ENCODE measurements around the gene FXR1. TPM values are rescaled to one million over a fixed set of nuclear protein-coding genes. Genes with fewer than 3 reads are reported as not detected.

The FXR1 gene
- total RNA-seq, 1 experiment from 2014 or later = 219 TPM

DNA sequence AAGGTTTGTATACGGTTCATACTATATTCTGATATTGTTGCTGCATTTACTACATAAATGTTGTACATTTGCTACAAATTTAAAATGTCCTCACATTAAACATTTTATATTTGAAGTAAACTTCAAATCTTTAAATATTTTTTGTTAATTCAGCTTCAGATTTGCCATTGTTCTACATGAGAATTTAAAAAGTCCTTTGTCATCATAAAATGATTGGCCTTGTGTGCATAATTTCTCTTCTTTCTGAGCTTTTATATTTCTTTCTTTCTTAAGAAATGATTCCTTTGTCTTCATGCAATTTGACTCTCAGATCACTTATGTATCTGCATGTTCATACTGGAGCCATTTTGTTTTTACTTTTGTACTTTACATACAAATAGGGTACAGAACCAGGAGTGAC is 49.1 kb downstream of the FXR1 start:
- POLR2A ChIA-PET (ENCODE audit: low non-redundant PET) = no interaction called here
- TF ChIP-seq EZH2 (IDR thresholded peaks at IDR 0.05; ENCODE audit: borderline replicate concordance, low read depth, low read length, poor library complexity, severe bottlenecking) = no peak
- TF ChIP-seq, protein P1, sequence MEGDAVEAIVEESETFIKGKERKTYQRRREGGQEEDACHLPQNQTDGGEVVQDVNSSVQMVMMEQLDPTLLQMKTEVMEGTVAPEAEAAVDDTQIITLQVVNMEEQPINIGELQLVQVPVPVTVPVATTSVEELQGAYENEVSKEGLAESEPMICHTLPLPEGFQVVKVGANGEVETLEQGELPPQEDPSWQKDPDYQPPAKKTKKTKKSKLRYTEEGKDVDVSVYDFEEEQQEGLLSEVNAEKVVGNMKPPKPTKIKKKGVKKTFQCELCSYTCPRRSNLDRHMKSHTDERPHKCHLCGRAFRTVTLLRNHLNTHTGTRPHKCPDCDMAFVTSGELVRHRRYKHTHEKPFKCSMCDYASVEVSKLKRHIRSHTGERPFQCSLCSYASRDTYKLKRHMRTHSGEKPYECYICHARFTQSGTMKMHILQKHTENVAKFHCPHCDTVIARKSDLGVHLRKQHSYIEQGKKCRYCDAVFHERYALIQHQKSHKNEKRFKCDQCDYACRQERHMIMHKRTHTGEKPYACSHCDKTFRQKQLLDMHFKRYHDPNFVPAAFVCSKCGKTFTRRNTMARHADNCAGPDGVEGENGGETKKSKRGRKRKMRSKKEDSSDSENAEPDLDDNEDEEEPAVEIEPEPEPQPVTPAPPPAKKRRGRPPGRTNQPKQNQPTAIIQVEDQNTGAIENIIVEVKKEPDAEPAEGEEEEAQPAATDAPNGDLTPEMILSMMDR (conservative IDR thresholded peaks at IDR 0.05; ENCODE audit: low read depth, low read length) = no peak
- DNase-seq (ENCODE audit: low spot score) = no peak
- no peak overlapping the region for H3K4me3 ChIP-seq (ENCODE audit: low read depth, low read length, poor library complexity, severe bottlenecking)
- BruUV-seq (replicated peaks) = no TSS peak
- no peaks in the 10 kb centered on the region for H3K27me3 ChIP-seq (replicated peaks; ENCODE audit: insufficient read depth, low read depth, low read length, poor library complexity)
- intact Hi-C loops (cut with micrococcal nuclease; ENCODE audit: unreplicated experiment) = no loop called here
- peaks cover 98% of the 10 kb centered on the region for H3K36me3 ChIP-seq (ENCODE audit: insufficient read depth, low read length, poor library complexity, severe bottlenecking)
- CTCF ChIA-PET = no interaction called here
- no peak overlapping the region for H3K27ac ChIP-seq (ENCODE audit: low read depth, low read length, poor library complexity, severe bottlenecking)
- no peaks in the 10 kb centered on the region for H3K9me3 ChIP-seq (ENCODE audit: low read depth, low read length, poor library complexity, severe bottlenecking)
- no peaks in the 10 kb centered on the region for H3K4me1 ChIP-seq (ENCODE audit: insufficient read depth, low read length, poor library complexity, severe bottlenecking)

DNA sequence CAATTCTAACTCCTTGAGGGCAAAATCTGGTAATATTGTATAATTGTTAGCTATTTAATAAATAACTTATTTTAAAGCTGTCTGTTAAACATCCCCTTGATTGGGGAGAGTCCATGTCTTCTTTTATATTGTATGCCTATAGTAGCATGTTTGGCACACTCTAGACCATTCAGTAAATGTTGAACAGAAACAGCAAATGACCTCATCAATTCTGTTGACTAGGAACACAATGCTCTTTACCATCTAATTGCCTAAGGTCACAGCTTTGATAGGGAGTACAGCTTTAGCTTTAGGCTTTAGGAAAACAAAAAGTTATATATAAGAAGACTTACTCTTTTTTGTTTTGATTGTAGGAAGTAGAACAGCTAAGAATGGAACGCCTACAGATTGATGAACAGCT is 50.1 kb downstream of the FXR1 start:
- TF ChIP-seq, protein P1 (conservative IDR thresholded peaks at IDR 0.05; ENCODE audit: low read depth, low read length) = no peak
- TF ChIP-seq EZH2 (IDR thresholded peaks at IDR 0.05; ENCODE audit: borderline replicate concordance, low read depth, low read length, poor library complexity, severe bottlenecking) = no peak
- peaks cover 98% of the 10 kb centered on the region for H3K36me3 ChIP-seq (ENCODE audit: insufficient read depth, low read length, poor library complexity, severe bottlenecking)
- no peak overlapping the region for H3K27ac ChIP-seq (ENCODE audit: low read depth, low read length, poor library complexity, severe bottlenecking)
- DNase-seq (ENCODE audit: low spot score) = no peak
- ChIA-PET CTCF (interaction anchor here (0.5 kb wide), 1 partner anchor 51 kb away, joined by 3 read pairs; no protein-coding TSS in a partner anchor), POLR2A (ENCODE audit: low non-redundant PET) (no interaction called here)
- no peak overlapping the region for H3K4me3 ChIP-seq (ENCODE audit: low read depth, low read length, poor library complexity, severe bottlenecking)
- no TSS peak for BruUV-seq (replicated peaks)
- no peaks in the 10 kb centered on the region for H3K27me3 ChIP-seq (replicated peaks; ENCODE audit: insufficient read depth, low read depth, low read length, poor library complexity)
- H3K9me3 ChIP-seq (ENCODE audit: low read depth, low read length, poor library complexity, severe bottlenecking) = no peaks in the 10 kb centered on the region
- no peaks in the 10 kb centered on the region for H3K4me1 ChIP-seq (ENCODE audit: insufficient read depth, low read length, poor library complexity, severe bottlenecking)
- intact Hi-C loops (cut with micrococcal nuclease; ENCODE audit: unreplicated experiment) = no loop called here

DNA sequence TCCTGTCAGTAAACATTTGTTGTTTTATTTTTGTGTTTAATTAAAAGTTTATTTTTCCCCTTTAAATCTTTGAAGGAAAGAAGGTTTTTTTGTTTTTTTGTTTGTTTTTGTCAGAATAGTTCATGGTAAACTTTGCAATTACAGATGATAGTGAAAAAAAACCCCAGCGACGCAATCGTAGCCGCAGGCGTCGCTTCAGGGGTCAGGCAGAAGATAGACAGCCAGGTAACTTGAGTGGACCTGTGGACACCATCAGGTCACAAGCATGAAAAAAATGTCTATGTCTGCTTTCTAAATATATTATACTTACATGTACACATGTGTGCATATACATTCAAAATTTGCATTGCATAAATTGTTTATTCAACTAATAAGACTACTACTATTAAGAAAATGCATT is 58.5 kb downstream of the FXR1 start:
- H3K27me3 ChIP-seq (replicated peaks; ENCODE audit: insufficient read depth, low read depth, low read length, poor library complexity) = no peaks in the 10 kb centered on the region
- H3K27ac ChIP-seq (ENCODE audit: low read depth, low read length, poor library complexity, severe bottlenecking) = no peak overlapping the region
- H3K4me3 ChIP-seq (ENCODE audit: low read depth, low read length, poor library complexity, severe bottlenecking) = no peak overlapping the region
- intact Hi-C loops (cut with micrococcal nuclease; ENCODE audit: unreplicated experiment) = no loop called here
- ChIA-PET CTCF (no interaction called here), POLR2A (ENCODE audit: low non-redundant PET) (no interaction called here)
- TF ChIP-seq, protein P1 (conservative IDR thresholded peaks at IDR 0.05; ENCODE audit: low read depth, low read length) = no peak
- no peak for TF ChIP-seq EZH2 (IDR thresholded peaks at IDR 0.05; ENCODE audit: borderline replicate concordance, low read depth, low read length, poor library complexity, severe bottlenecking)
- no peaks in the 10 kb centered on the region for H3K4me1 ChIP-seq (ENCODE audit: insufficient read depth, low read length, poor library complexity, severe bottlenecking)
- DNase-seq (ENCODE audit: low spot score) = no peak
- no TSS peak for BruUV-seq (replicated peaks)
- H3K36me3 ChIP-seq (ENCODE audit: insufficient read depth, low read length, poor library complexity, severe bottlenecking) = peaks cover 85% of the 10 kb centered on the region
- H3K9me3 ChIP-seq (ENCODE audit: low read depth, low read length, poor library complexity, severe bottlenecking) = no peaks in the 10 kb centered on the region

Data from A673 (cell line).